Pancreas (tissue), 10 donors: ENCODE measurements around the gene SPAG16. TPM values are rescaled to one million over a fixed set of nuclear protein-coding genes. Genes with fewer than 3 reads are reported as not detected.
"Not testable (repeated sequence)": the region's sequence is repeated elsewhere in the genome, so short reads cannot be mapped to it uniquely, and the experiment has no call there.

Experiments
- ATAC-seq, 4 donors: fragments of 200-7000 bp; cut with Tn5 transposase; one replicate each; pipeline versions ENCODE4 v1.8.0 to v1.9.1; 2020; ENCODE audit warnings: mild to moderate bottlenecking in 4 of 4, moderate library complexity in 4 of 4
- DNase-seq, 6 donors: peaks; one replicate each; pipeline ENCODE4 v3.0.0-alpha.2; 2020
- FAIRE-seq: peaks from 2 replicates; lab custom pipeline; 2012; peaks lifted over from hg19 to GRCh38; lab: Jason Lieb, UNC
- H3K27ac ChIP-seq, 4 donors: fragments of 200-600 bp; sonication (generic); 1 replicate in 3 of 4; 2 replicates in 1 of 4; pipeline versions ENCODE4 v1.5.0 to v1.8.0; 2020
- H3K27me3 ChIP-seq, 4 donors: fragments of 200-600 bp; one replicate each; pipeline ENCODE4 v1.8.0; 2021
- H3K36me3 ChIP-seq, 3 donors: fragments of 200-600 bp; sonication (generic) in 1 of 3; one replicate each; pipeline versions ENCODE4 v1.5.0 to v1.8.0; 2020 to 2021
- H3K4me1 ChIP-seq, 3 donors: fragments of 200-600 bp; one replicate each; pipeline ENCODE4 v1.8.0; 2021
- H3K4me3 ChIP-seq, 4 donors: fragments of 200-600 bp; sonication (generic) in 2 of 4; one replicate each; pipeline versions ENCODE4 v1.5.0 to v1.8.0; 2020 to 2021
- H3K9me3 ChIP-seq, 4 donors: fragments of 200-600 bp; one replicate each; pipeline ENCODE4 v1.8.0; 2021
- CTCF ChIP-seq, 4 donors: fragments of 200-600 bp; sonication (generic) in 3 of 4; IDR thresholded peaks; one replicate each; pipeline versions ENCODE4 v1.5.0 to v1.8.0; 2021; ENCODE audit warnings: antibody characterized with exemption in 4 of 4
- WGBS, 2 donors: extraction: QIAGEN DNeasy Blood & Tissue Kit; methylation state at CpG; one replicate each; pipeline ENCODE4 v1.1.7; 2013; 5-methylcytosine and 5-hydroxymethylcytosine counted together
- intact Hi-C, 3 donors: fragments of 100-400 bp; cut with DNase I; formaldehyde crosslinking; loops; one replicate each; pipeline versions ENCODE4 v1.11.1 to v1.14.2; 2022
- polyA plus RNA-seq, 2 donors: library from polyadenylated mRNA; stranded (reverse); fragments of 200-250 nt; gene quantifications; one replicate each; pipeline ENCODE4 v1.2.3, GENCODE V29; 2013
- total RNA-seq, 6 donors: library from RNA; stranded (reverse); fragmentation: NEBNext Ultra II Directional in 4 of 6; extraction: Animal tissue kit (Norgen Biotek cat#: 25700) in 4 of 6; gene quantifications; one replicate each; pipeline versions ENCODE4 v1.2.1 to v1.2.4, GENCODE V29; 2021 to 2023
- donor health status: healthy with polysubstance abuse.
- donor health status: DM: no; HTN: no; CAD: no; lungs with moderate emphysema.
- donor health status: DM: no; HTN: no; CAD: no.
- donor health status: control.
- donor health status: control.
- donor health status: Bipolar disorder and iron deficiency.
- donor health status: DM: yes; HTN: yes; CAD: no.
- donor health status: DM: no; HTN: no; CAD: no.
- donor health status: DM: no; HTN: no; CAD: no.
- donor health status: DM: yes; HTN: yes; CAD: no.

SPAG16 gene
- total and polyA plus RNA-seq, 8 donors: 9.7 to 25.7 (median 11.7) TPM

DNA sequence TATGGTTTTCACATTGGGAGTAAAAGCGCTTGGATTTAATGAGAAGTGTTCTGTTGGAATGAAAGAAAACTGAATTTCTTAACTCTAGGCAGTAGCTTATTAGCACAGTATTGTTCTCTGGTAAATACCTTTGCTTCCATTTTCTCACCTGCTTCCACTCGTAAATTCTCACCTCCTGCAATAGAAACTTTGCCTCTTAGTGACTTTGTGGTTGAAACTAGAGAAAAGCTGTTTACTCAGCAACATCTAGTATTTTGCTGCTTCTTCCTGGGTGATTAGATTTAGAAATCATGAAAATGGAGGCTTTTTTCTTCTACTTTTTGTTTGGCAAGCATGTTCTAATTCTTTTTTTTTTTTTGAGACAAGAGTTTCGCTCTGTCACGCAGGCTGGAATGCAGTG is 385.4 kb downstream of the SPAG16 start:
- no peak for FAIRE-seq
- no peak for TF ChIP-seq CTCF (IDR thresholded peaks at IDR 0.05)
- intact Hi-C loops: no loop called here
- Histone ChIP-seq H3K27me3 (no peaks in the 10 kb centered on the region), H3K27ac (no peak overlapping the region), H3K9me3 (no peaks in the 10 kb centered on the region), H3K4me3 (no peak overlapping the region), H3K4me1 (no peaks in the 10 kb centered on the region), H3K36me3 (no peaks in the 10 kb centered on the region)
- 73 to 76% methylated on average over 4 of the region's 4 CpGs for WGBS, 2 donors
- no peak for DNase-seq
- no peak for ATAC-seq

DNA sequence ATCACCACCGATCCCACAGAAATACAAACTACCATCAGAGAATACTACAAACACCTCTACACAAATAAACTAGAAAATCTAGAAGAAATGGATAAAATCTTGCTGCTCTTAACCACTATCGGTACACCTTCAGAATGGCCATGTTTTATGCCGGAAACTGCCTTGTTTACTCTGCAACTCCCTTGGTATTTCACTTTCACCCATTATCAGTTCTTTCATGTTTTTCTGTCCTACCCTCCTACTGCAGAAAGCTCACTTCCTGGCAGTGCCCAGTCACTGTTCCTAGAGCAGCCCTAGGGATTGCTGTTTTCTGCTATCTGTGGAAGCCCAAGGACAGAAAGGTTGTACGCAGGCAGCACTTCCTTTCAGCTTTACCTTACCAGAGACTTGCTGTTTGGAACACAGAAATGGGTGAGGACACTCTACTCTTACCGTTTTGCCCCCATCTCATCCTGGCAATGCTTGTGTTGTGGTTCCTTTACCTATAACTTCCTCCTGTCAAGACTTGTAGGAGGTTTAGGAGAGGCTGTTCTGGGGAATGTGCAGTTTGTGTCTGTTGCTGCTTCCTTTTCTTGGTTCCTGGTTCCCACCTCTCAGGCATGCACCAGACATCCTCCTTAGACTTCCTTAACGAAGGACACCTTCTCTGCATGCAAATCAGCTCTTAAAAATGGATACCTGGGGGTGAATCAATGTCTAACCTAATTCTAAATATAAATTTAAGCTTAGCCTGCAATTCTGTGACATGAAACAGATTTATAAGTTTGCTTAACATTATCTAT is 394.4 kb downstream of the SPAG16 start:
- ATAC-seq (no peak), DNase-seq (no peak), FAIRE-seq (no peak)
- 59 to 62% methylated on average over 6 of the region's 6 CpGs for WGBS, 2 donors
- H3K9me3 ChIP-seq: no peaks in the 10 kb centered on the region
- H3K4me1 ChIP-seq: no peaks in the 10 kb centered on the region
- no peak for TF ChIP-seq CTCF (IDR thresholded peaks at IDR 0.05)
- no peak overlapping the region for H3K4me3 ChIP-seq
- no peak overlapping the region for H3K27ac ChIP-seq
- no peaks in the 10 kb centered on the region for H3K27me3 ChIP-seq
- intact Hi-C loops: no loop called here
- H3K36me3 ChIP-seq: no peaks in the 10 kb centered on the region

DNA sequence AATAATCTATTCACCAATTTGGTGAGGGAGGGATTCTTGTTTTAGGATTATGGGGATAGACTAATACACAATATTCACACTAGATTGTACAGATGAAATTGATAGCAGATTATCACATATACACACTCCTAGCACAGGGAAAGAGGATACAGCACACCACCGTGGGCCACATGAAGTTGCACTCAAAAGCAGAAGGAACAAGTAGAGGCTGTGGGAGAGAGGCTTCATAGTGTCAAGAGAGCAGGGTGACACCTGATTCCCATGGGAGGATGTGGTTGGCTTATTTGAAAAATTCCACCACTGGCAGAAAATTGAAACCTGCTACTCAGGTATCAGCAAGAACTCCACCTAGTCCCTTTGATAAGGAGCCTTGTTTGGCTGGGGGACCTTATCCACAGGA is 395.6 kb downstream of the SPAG16 start:
- FAIRE-seq (no peak), DNase-seq (no peak), ATAC-seq (no peak)
- Histone ChIP-seq H3K27ac (no peak overlapping the region), H3K36me3 (no peaks in the 10 kb centered on the region), H3K4me3 (no peak overlapping the region), H3K9me3 (no peaks in the 10 kb centered on the region), H3K27me3 (no peaks in the 10 kb centered on the region), H3K4me1 (no peaks in the 10 kb centered on the region)
- WGBS, 2 donors: 38 to 61% methylated on average over 1 of the region's 1 CpG
- intact Hi-C loops: no loop called here
- no peak for TF ChIP-seq CTCF (IDR thresholded peaks at IDR 0.05)

GRCh38 chr2:213682276-213682675 is 398.0 kb downstream of the SPAG16 start:
- no peaks in the 10 kb centered on the region for H3K27me3 ChIP-seq
- FAIRE-seq (no peak), DNase-seq (no peak), ATAC-seq (no peak)
- H3K4me1 ChIP-seq: no peaks in the 10 kb centered on the region
- no peak overlapping the region for H3K27ac ChIP-seq
- WGBS, 2 donors: 72 to 85% methylated on average over 2 of the region's 2 CpGs
- H3K4me3 ChIP-seq: no peak overlapping the region
- no peak for TF ChIP-seq CTCF (IDR thresholded peaks at IDR 0.05)
- H3K9me3 ChIP-seq: no peaks in the 10 kb centered on the region
- intact Hi-C loops: no loop called here
- no peaks in the 10 kb centered on the region for H3K36me3 ChIP-seq

DNA sequence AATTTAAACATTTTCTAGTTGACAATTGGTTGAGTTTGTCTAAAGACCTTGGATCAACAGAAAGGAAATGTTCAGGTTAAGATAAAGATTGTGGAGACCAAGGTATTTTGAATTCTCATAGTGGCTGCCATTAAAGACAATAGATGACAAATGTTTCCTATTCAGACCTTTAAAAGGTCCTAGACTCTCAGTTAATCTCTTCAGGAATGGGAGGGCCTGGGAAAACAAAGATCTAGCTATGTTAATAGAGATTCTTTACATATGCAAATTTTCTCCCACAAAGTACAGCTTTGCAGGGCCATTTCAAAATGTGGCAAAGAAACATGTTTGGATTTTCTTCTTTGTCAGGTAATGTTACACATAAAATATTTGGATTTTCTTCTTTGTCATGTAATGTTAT is 403.9 kb downstream of the SPAG16 start:
- intact Hi-C loops: no loop called here
- no peaks in the 10 kb centered on the region for H3K9me3 ChIP-seq
- no peak overlapping the region for H3K27ac ChIP-seq
- ATAC-seq (no peak), DNase-seq (no peak), FAIRE-seq (no peak)
- TF ChIP-seq CTCF (IDR thresholded peaks at IDR 0.05): no peak
- H3K36me3 ChIP-seq: no peaks in the 10 kb centered on the region
- no peaks in the 10 kb centered on the region for H3K27me3 ChIP-seq
- H3K4me1 ChIP-seq: no peaks in the 10 kb centered on the region
- no peak overlapping the region for H3K4me3 ChIP-seq

DNA sequence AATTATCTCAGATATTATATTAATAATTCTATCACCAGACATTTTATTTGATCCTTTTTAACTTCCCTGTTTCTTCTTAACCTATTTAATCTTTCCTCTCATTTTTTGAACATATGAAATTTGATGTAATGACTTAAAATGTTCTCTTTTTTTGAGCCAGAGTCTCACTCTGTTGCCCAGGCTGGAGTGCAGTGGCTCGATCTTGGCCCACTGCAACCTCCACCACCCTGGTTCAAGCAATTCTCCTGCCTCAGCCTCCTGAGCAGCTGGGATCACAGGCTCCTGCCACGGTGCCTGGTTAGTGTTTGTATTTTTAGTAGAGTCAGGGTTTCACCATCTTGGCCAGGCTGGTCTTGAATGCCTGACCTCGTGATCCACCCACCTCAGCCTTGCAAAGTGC is 404.6 kb downstream of the SPAG16 start:
- H3K36me3 ChIP-seq, H3K27me3 ChIP-seq, DNase-seq, H3K4me1 ChIP-seq, H3K27ac ChIP-seq, intact Hi-C loops, H3K4me3 ChIP-seq, ATAC-seq, FAIRE-seq, H3K9me3 ChIP-seq: not testable (repeated sequence)
- 59 to 82% methylated on average over 3 of the region's 3 CpGs for WGBS, 2 donors
